Measurements from ENCODE around the gene TCFL5. TPM values are rescaled to one million over a fixed set of nuclear protein-coding genes. Genes with fewer than 3 reads are reported as not detected.
"Not testable (repeated sequence)": the region's sequence is repeated elsewhere in the genome, so short reads cannot be mapped to it uniquely, and the experiment has no call there.

TCFL5 gene
- total RNA-seq, 4 donors from 2014 or later = 12.1 to 13.9 (median 13.1) TPM

GRCh38 chr20:62858058-62858830 is 3.4 kb downstream of the TCFL5 start:
- no peak overlapping the region for H3K4me3 ChIP-seq (ENCODE audit: low read depth, poor library complexity, severe bottlenecking)
- DNase-seq (ENCODE audit: low spot score in 2 of 2) = no peak
- intact Hi-C loops (cut with DNase I; ENCODE audit: low total_unique reads) = no loop called here
- 83 to 91% methylated on average over 20 to 21 of the region's 23 CpGs for WGBS, 2 donors
- TF ChIP-seq CTCF (IDR thresholded peaks at IDR 0.05) (no peak), POLR2A (IDR thresholded peaks at IDR 0.05) (no peak)

- intact Hi-C loops (cut with DNase I; ENCODE audit: low total_unique reads) = no loop called here
- no peak for TF ChIP-seq CTCF (IDR thresholded peaks at IDR 0.05)
- TF ChIP-seq POLR2A (IDR thresholded peaks at IDR 0.05) = no peak
- 63% methylated on average over 25 of the region's 25 CpGs for WGBS, 2 donors
- DNase-seq (ENCODE audit: low spot score in 2 of 2) = no peak
- H3K4me3 ChIP-seq (ENCODE audit: low read depth, poor library complexity, severe bottlenecking) = no peak overlapping the region
Measured at GRCh38 chr20:62856931-62857619, 4.5 kb downstream of the TCFL5 start.

GRCh38 chr20:62855120-62855519 is 6.5 kb downstream of the TCFL5 start:
- 97 to 99% methylated on average over 5 of the region's 5 CpGs for WGBS, 2 donors
- H3K4me3 ChIP-seq (ENCODE audit: low read depth, poor library complexity, severe bottlenecking) = no peak overlapping the region
- intact Hi-C loops (cut with DNase I; ENCODE audit: low total_unique reads) = no loop called here
- no peak for TF ChIP-seq POLR2A (IDR thresholded peaks at IDR 0.05)
- no peak for TF ChIP-seq CTCF (IDR thresholded peaks at IDR 0.05)
- DNase-seq (ENCODE audit: low spot score in 2 of 2) = no peak

GRCh38 chr20:62854121-62854520 is 7.5 kb downstream of the TCFL5 start:
- intact Hi-C loops (cut with DNase I; ENCODE audit: low total_unique reads) = no loop called here
- no peak for DNase-seq (ENCODE audit: low spot score in 2 of 2)
- TF ChIP-seq CTCF (IDR thresholded peaks at IDR 0.05) (no peak), POLR2A (IDR thresholded peaks at IDR 0.05) (no peak)
- no peak overlapping the region for H3K4me3 ChIP-seq (ENCODE audit: low read depth, poor library complexity, severe bottlenecking)
- 92 to 96% methylated on average over 12 to 13 of the region's 13 CpGs for WGBS, 2 donors

- H3K4me3 ChIP-seq (ENCODE audit: low read depth, poor library complexity, severe bottlenecking); DNase-seq (ENCODE audit: low spot score in 2 of 2); intact Hi-C loops (cut with DNase I; ENCODE audit: low total_unique reads): not testable (repeated sequence)
- WGBS, 2 donors = 86 to 96% methylated on average over 6 of the region's 6 CpGs
Measured at GRCh38 chr20:62853304-62853703, 8.3 kb downstream of the TCFL5 start.

GRCh38 chr20:62852841-62853240 is 8.8 kb downstream of the TCFL5 start:
- no peak overlapping the region for H3K4me3 ChIP-seq (ENCODE audit: low read depth, poor library complexity, severe bottlenecking)
- DNase-seq (ENCODE audit: low spot score in 2 of 2) = no peak
- TF ChIP-seq CTCF (IDR thresholded peaks at IDR 0.05) (no peak), POLR2A (IDR thresholded peaks at IDR 0.05) (no peak)
- intact Hi-C loops (cut with DNase I; ENCODE audit: low total_unique reads) = no loop called here
- WGBS, 2 donors = 89 to 93% methylated on average over 12 of the region's 12 CpGs

Data from lower leg skin (tissue), 4 donors.